T47D (cell line): Measurements from ENCODE around the gene XAF1.
"Not testable (repeated sequence)": the region's sequence is repeated elsewhere in the genome, so short reads cannot be mapped to it uniquely, and the experiment has no call there.

Experiments
- DNase-seq, 2 experiments: peaks; one replicate each; pipeline versions ENCODE4 v3.0.0 to v3.0.0-alpha.2; 2011 to 2012; ENCODE audit warnings: low read depth in 1 of 2, low spot score in 1 of 2
- JUND ChIP-seq: IDR thresholded peaks from 2 replicates; pipeline ENCODE4 v1.6.1; 2012; ENCODE audit warnings: low read depth
- in situ Hi-C: cut with HindIII; loops from 2 replicates; pipeline ENCODE4 v1.10.0; 2016; ENCODE audit warnings: low sequenced_read_pairs, low pct_unique_long_range_greater_than_20kb

The XAF1 gene

GRCh38 chr17:6797718-6798351, 42.0 kb downstream of the XAF1 start:
- no peak for TF ChIP-seq JUND
- no peak for DNase-seq
- in situ Hi-C loops = no loop called here

- no peak for TF ChIP-seq JUND
- in situ Hi-C loops = no loop called here
- DNase-seq = no peak
These were observed 43.9 kb downstream of the XAF1 start for GRCh38 chr17:6799738-6800137.

GRCh38 chr17:6800422-6801027, 44.7 kb downstream of the XAF1 start:
- in situ Hi-C loops = no loop called here
- no peak for DNase-seq
- no peak for TF ChIP-seq JUND

GRCh38 chr17:6811510-6811909, 55.7 kb downstream of the XAF1 start:
- no peak for DNase-seq
- in situ Hi-C loops = no loop called here
- no peak for TF ChIP-seq JUND

- in situ Hi-C loops = no loop called here
- no peak for TF ChIP-seq JUND
- DNase-seq = no peak
These were observed 56.4 kb downstream of the XAF1 start for GRCh38 chr17:6812295-6812694.

GRCh38 chr17:6815775-6816174, 59.9 kb downstream of the XAF1 start:
- no peak for DNase-seq
- in situ Hi-C loops = no loop called here
- no peak for TF ChIP-seq JUND

GRCh38 chr17:6816368-6816767, 60.5 kb downstream of the XAF1 start:
- in situ Hi-C loops, DNase-seq: not testable (repeated sequence)

GRCh38 chr17:6818938-6819337, 63.1 kb downstream of the XAF1 start:
- in situ Hi-C loops = no loop called here
- no peak for TF ChIP-seq JUND
- no peak for DNase-seq

GRCh38 chr17:6823011-6823442, 67.2 kb downstream of the XAF1 start:
- no peak for DNase-seq
- no peak for TF ChIP-seq JUND
- in situ Hi-C loops = no loop called here
